Duodenal mucosa (tissue), 2 donors: Measurements from ENCODE around the gene PSMB9.
"Not testable (repeated sequence)": the region's sequence is repeated elsewhere in the genome, so short reads cannot be mapped to it uniquely, and the experiment has no call there.

ENCODE experiments used
- H3K27ac ChIP-seq: one replicate; pipeline ENCODE4 v1.7.0; 2013; ENCODE audit warnings: low read depth, low read length
- H3K27me3 ChIP-seq, 2 donors: one replicate each; pipeline ENCODE4 v1.7.0; 2013; ENCODE audit warnings: low read length in 2 of 2, control low read depth in 1 of 2; ENCODE audit not compliant: insufficient read depth in 2 of 2, control insufficient read depth in 1 of 2
- H3K36me3 ChIP-seq, 2 donors: one replicate each; pipeline ENCODE4 v1.7.0; 2013; ENCODE audit warnings: low read length in 2 of 2, control low read depth in 1 of 2; ENCODE audit not compliant: insufficient read depth in 2 of 2, control insufficient read depth in 1 of 2
- H3K4me1 ChIP-seq, 2 donors: one replicate each; pipeline ENCODE4 v1.7.0; 2013; ENCODE audit warnings: low read length in 2 of 2, control low read depth in 1 of 2; ENCODE audit not compliant: insufficient read depth in 2 of 2, control insufficient read depth in 1 of 2
- H3K4me3 ChIP-seq, 2 donors: one replicate each; pipeline ENCODE4 v1.7.0; 2013; ENCODE audit warnings: low read length in 2 of 2, low read depth in 1 of 2
- H3K9ac ChIP-seq, 2 donors: one replicate each; pipeline ENCODE4 v1.7.0; 2013; ENCODE audit warnings: low read length in 2 of 2, low read depth in 1 of 2
- H3K9me3 ChIP-seq, 2 donors: one replicate each; pipeline ENCODE4 v1.7.0; 2013; ENCODE audit warnings: low read length in 2 of 2, control low read depth in 1 of 2; ENCODE audit not compliant: control insufficient read depth in 1 of 2

PSMB9 gene

GRCh38 chr6:32857156-32857891, 3.3 kb downstream of the PSMB9 start:
- Histone ChIP-seq H3K27ac (no peak overlapping the region), H3K9ac (no peak overlapping the region), H3K4me1 (peaks cover 22 to 24% of the 10 kb centered on the region in 2 donors), H3K36me3 (peaks cover 28 to 29% of the 10 kb centered on the region in 2 donors), H3K4me3 (no peak overlapping the region), H3K27me3 (no peaks in the 10 kb centered on the region), H3K9me3 (no peaks in the 10 kb centered on the region)

GRCh38 chr6:32858194-32858593, 4.2 kb downstream of the PSMB9 start:
- H3K27ac ChIP-seq: no peak overlapping the region
- no peak overlapping the region for H3K4me3 ChIP-seq
- peaks cover 21% of the 10 kb centered on the region in 2 donors for H3K4me1 ChIP-seq
- H3K9me3 ChIP-seq: no peaks in the 10 kb centered on the region
- H3K36me3 ChIP-seq: peaks cover 28 to 29% of the 10 kb centered on the region in 2 donors
- no peak overlapping the region for H3K9ac ChIP-seq
- no peaks in the 10 kb centered on the region for H3K27me3 ChIP-seq

GRCh38 chr6:32860674-32861073, 6.7 kb downstream of the PSMB9 start:
- Histone ChIP-seq H3K27ac (no peak overlapping the region), H3K9ac (no peak overlapping the region), H3K36me3 (peaks cover 28 to 29% of the 10 kb centered on the region in 2 donors), H3K9me3 (no peaks in the 10 kb centered on the region), H3K4me3 (no peak overlapping the region), H3K27me3 (no peaks in the 10 kb centered on the region), H3K4me1 (peaks cover 10 to 13% of the 10 kb centered on the region in 2 donors)

- Histone ChIP-seq H3K27me3 (no peaks in the 10 kb centered on the region), H3K4me1 (peaks cover 10 to 22% of the 10 kb centered on the region in 2 donors), H3K27ac (no peak overlapping the region), H3K9ac (no peak overlapping the region), H3K4me3 (no peak overlapping the region), H3K36me3 (peaks cover 19 to 22% of the 10 kb centered on the region in 2 donors), H3K9me3 (no peaks in the 10 kb centered on the region)
Measured at GRCh38 chr6:32862725-32863124, 8.7 kb downstream of the PSMB9 start.

GRCh38 chr6:32865724-32866443, 11.9 kb downstream of the PSMB9 start:
- peaks cover 14 to 29% of the 10 kb centered on the region in 2 donors for H3K4me1 ChIP-seq
- H3K27ac ChIP-seq: no peak overlapping the region
- no peaks in the 10 kb centered on the region for H3K36me3 ChIP-seq
- H3K9ac ChIP-seq: no peak overlapping the region
- H3K27me3 ChIP-seq: no peaks in the 10 kb centered on the region
- no peaks in the 10 kb centered on the region for H3K9me3 ChIP-seq
- no peak overlapping the region for H3K4me3 ChIP-seq

GRCh38 chr6:32867022-32867477, 13.1 kb downstream of the PSMB9 start:
- Histone ChIP-seq H3K9ac (peak overlapping the region in 1 of 2 donors; percentile 28), H3K4me3 (peak overlapping the region in 1 of 2 donors; percentile 19), H3K4me1 (peaks cover 14 to 27% of the 10 kb centered on the region in 2 donors), H3K27ac (no peak overlapping the region), H3K9me3 (no peaks in the 10 kb centered on the region), H3K36me3 (no peaks in the 10 kb centered on the region), H3K27me3 (no peaks in the 10 kb centered on the region)

GRCh38 chr6:32867554-32868256, 13.7 kb downstream of the PSMB9 start:
- Histone ChIP-seq H3K27me3 (no peaks in the 10 kb centered on the region), H3K9me3 (no peaks in the 10 kb centered on the region), H3K4me3 (peak overlapping the region in 1 of 2 donors; percentile 19), H3K4me1 (peaks cover 14 to 27% of the 10 kb centered on the region in 2 donors), H3K9ac (no peak overlapping the region), H3K27ac (no peak overlapping the region), H3K36me3 (no peaks in the 10 kb centered on the region)

- Histone ChIP-seq H3K4me3 (no peak overlapping the region), H3K9ac (no peak overlapping the region), H3K9me3 (no peaks in the 10 kb centered on the region), H3K36me3 (no peaks in the 10 kb centered on the region), H3K27me3 (no peaks in the 10 kb centered on the region), H3K4me1 (peaks cover 14 to 27% of the 10 kb centered on the region in 2 donors), H3K27ac (no peak overlapping the region)
Measured at GRCh38 chr6:32868257-32868788, 14.3 kb downstream of the PSMB9 start.

- not testable (repeated sequence) for H3K36me3 ChIP-seq, H3K27me3 ChIP-seq, H3K27ac ChIP-seq, H3K9ac ChIP-seq, H3K4me3 ChIP-seq, H3K9me3 ChIP-seq, H3K4me1 ChIP-seq
Measured at GRCh38 chr6:32873947-32874346, 20.0 kb downstream of the PSMB9 start.

GRCh38 chr6:32876603-32877002, 22.6 kb downstream of the PSMB9 start:
- Histone ChIP-seq H3K27ac (no peak overlapping the region), H3K36me3 (no peaks in the 10 kb centered on the region), H3K4me3 (no peak overlapping the region), H3K9ac (no peak overlapping the region), H3K27me3 (no peaks in the 10 kb centered on the region), H3K4me1 (no peaks in the 10 kb centered on the region), H3K9me3 (no peaks in the 10 kb centered on the region)
